Daoy (cell line): ENCODE measurements around the gene FNDC11. TPM values are rescaled to one million over a fixed set of nuclear protein-coding genes. Genes with fewer than 3 reads are reported as not detected.
"Not testable (repeated sequence)": the region's sequence is repeated elsewhere in the genome, so short reads cannot be mapped to it uniquely, and the experiment has no call there.

Experiments used
- DNase-seq: peaks from one replicate; pipeline ENCODE4 v3.0.0-alpha.2; 2015; ENCODE audit warnings: low read depth
- total RNA-seq: library from RNA; depleted of rRNA; stranded (reverse); fragments of >200 nt; shearing (Covaris generic); gene quantifications from 2 replicates; pipeline ENCODE4 v1.2.3, GENCODE V29; 2014

The FNDC11 gene
- total RNA-seq, 1 experiment from 2014 or later: not detected

DNA sequence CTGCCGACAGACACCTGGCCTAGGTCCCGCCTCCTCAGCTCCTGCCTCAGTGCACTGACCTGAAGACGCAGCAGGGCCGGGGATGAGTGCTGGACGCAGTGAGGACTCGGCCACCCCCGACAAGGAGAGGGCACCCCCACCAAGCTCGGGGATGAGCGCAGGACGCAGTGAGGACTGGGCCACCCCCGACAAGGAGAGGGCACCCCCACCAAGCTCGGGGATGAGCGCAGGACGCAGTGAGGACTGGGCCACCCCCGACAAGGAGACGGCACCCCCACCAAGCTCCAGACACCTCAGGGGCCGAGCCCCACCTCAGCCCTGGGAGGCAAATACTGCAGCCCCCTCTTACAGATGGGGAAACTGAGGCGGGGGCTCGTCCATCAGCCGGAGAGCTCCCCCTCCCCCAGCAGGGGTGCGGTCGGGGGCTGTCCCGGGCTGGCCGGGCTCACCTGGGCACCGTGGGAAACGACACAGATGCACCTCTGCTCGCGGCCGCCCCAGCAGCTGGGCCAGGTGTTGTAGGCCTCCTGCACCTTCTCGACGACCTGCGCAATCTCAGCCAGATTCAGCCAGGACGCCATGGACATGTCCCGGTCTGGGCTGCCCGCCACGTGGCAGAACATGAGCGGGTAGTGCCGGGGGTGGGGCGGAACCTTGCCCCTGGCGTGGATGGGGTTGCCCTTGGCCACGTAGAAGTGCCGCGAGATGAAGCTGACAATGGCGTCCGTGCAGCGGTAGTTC, 12.6 kb downstream of the FNDC11 start:
- no peak for DNase-seq

- no peak for DNase-seq
Observed at GRCh38 chr20:63567136-63567385, 13.1 kb downstream of the FNDC11 start.

DNA sequence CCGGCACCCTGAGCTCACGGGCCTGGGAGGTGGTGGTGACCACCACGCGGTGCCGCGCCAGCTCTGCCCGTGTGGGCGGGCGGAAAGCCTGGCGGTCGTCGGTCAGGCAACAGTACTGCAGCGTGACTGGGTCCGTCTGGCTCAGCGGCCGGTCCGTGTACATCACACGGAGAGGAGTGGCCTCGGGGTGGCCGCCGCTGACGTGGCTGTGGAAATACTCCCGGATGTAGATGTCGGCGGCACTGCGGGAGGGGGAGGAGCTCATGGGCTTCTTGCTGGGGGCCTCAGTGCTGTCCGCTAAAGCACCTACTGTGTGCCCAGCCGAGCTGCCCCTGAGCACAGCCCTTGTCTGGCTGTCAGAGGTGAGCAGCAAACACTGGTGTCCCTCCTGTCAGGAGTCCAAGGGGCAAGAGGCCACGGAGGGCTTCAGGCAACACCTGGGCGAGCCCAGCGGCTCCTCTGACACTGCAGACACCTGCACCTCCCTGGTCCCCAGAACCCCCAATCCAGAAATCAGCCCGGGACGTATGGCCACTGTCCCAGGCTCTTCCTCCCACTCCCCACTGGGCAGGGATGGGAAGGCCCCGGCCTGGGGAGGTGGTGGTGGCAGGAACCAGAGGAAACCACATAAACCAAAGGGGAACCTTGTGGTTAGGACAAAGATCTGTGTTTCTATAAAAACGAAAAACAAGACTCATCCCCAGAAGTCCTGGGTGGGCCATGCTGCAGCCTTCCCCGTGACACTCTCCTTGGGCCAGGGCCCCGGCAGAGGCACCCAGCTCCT, 13.6 kb downstream of the FNDC11 start:
- no peak for DNase-seq

DNA sequence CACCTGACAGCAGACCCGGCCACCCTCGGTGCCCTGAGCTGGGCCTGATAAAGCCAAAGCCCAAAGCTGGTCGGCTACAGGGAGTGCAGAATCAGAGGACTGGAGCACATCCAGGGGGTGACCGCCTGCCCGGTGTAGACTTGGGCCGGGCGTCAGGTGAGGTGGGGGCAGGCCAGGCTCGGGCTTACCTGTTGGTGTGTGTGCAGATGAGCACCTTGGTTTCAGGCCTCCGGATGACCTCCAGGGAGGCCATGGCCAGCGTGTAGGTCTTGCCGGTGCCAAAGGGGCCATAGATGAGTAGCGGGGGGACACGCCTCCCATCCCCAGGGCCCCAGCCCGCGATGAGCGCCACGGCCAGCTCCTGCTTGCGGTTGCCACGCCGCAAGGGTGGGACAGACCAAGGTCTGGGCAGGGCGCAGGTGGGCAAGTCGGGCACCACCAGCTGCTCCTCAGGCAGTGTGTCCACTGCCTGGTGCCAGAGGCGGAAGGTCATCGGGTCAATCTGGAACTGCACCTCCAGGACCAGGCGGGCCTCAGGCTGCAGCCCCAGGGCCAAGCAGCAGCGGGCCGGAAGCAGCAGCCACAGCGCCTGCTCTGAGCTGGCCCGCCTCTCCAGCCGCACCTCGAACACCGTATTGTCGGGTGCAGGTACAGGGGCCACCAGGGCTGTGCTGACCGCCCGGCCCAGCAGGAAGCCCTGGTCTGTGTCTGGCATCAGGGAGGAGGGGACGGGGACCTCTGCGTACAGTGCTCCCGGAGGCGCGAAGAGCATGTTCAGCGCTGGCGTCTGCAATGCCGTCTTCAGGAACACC, 14.4 kb downstream of the FNDC11 start:
- DNase-seq: no peak

GRCh38 chr20:63568986-63569949, 15.3 kb downstream of the FNDC11 start:
- no peak for DNase-seq

GRCh38 chr20:63570281-63571086, 16.5 kb downstream of the FNDC11 start:
- no peak for DNase-seq

GRCh38 chr20:63571087-63571478, 17.1 kb downstream of the FNDC11 start:
- DNase-seq: not testable (repeated sequence)

- no peak for DNase-seq
Observed at GRCh38 chr20:63572071-63572787, 18.3 kb downstream of the FNDC11 start.

DNA sequence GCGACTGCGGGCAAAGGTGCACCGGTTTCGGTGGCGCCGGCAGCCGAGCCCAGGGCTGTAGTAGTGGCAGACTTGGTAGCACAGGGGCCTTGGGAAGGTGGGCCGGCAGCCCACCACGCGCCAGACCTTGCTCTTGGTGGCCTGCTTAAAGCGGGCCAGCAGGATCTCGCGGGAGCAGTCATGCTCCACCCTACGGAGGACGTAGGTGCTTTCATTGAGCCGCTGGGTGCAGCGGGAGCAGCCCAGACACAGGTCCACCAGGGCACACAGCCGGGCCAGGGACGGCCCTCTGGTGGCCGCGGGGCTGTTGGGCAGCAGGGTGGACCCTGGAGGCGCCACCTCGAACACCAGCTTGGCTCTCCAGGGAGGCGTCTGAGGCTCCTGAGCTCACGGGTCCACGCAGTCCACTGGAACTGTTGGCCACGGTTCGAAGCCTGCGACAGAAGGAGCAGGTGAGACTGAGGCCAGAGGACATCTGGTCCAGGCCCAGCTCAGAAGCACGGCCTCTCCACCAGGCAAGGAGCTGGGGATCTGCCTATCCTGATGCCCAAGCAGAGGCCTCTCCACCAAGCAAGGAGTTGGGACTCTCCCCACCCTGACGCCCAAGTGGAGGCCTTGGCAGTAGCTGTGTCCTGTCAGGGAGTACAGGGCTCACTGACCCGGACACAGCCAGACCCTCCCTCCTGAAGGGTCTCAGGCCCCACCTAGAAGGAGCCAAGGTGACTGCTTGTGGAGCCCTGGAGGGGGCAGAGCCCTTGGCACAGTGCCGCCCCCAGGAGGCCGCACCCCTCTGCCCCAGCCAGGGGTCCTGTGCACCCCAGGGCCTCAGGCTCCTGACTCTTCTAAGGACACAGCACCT, 19.1 kb downstream of the FNDC11 start:
- DNase-seq: no peak

DNA sequence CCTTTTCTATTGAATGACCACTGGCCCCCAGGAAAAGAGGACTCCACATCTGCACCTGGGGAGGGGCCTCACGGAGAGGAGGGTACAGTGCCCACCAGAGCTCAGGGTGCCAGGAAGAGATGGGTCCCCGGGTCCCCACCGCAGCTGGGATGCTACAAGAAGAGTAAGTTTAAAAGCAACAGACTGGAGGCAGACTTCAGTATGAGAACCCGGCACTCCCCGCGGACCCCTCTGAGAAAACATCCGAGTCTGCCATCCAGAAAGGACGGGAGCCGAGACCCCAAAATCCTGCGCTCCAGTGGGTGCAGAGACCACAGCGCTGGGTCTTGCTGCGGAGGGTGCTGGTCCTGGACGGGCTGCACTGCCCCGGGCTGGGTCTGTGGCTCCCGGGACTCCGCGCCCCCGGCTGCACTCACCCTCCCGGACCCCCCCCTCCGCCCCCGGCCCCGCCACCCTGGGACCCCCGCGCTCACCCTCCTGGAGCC, 19.7 kb downstream of the FNDC11 start:
- DNase-seq: no peak

DNA sequence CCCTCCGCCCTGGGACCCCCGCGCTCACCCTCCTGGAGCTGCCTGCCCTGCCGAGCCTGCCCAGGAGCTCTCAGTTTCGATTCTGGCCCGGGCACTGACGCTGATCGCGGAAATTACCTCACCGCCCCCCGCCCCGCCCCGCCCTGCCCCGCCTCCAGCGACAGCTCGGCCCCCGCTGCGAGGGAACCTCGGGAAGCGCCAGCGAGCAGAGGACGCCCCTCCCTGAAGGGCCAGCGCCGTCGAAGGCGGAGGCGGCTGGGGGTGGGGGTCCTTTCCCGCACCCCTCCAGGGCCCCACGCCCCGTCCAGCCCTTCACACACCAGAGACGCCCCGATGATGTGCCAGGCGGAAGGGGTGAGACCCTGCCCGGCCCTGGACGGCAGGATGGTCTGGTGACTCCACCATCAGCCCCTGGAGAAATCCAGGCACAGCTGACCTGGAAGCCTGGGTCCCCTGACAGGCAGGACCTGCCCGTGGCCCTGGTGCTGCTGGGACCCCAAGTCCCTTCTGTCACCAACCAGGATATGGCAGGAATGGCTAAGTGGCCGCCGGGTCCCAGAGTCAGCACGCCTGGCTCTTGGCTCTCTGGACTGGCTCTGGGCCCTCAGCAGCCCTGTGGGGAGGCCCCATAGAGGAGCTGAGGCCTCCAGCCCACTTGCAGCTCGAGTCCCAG, 20.3 kb downstream of the FNDC11 start, which contains the start of gene HELZ2:
TSS of gene HELZ2 (minus strand) at position 84 of the 673 bp plus-strand sequence. CDS start 1,854 bp downstream, outside the sequence.
- DNase-seq: peak; percentile 83

- peak; percentile 32 for DNase-seq
Observed at GRCh38 chr20:63574829-63575743, 21.1 kb downstream of the FNDC11 start.

- no peak for DNase-seq
Observed at GRCh38 chr20:63576311-63576710, 22.4 kb downstream of the FNDC11 start.

- no peak for DNase-seq
Observed at GRCh38 chr20:63577317-63577894, 23.4 kb downstream of the FNDC11 start.

- no peak for DNase-seq
Observed at GRCh38 chr20:63578224-63579016, 24.5 kb downstream of the FNDC11 start.
